ENCODE results near the gene PAXX.
A peak's percentile ranks its signal among the peaks of the same experiment; 100 is the strongest.

PAXX gene

DNA sequence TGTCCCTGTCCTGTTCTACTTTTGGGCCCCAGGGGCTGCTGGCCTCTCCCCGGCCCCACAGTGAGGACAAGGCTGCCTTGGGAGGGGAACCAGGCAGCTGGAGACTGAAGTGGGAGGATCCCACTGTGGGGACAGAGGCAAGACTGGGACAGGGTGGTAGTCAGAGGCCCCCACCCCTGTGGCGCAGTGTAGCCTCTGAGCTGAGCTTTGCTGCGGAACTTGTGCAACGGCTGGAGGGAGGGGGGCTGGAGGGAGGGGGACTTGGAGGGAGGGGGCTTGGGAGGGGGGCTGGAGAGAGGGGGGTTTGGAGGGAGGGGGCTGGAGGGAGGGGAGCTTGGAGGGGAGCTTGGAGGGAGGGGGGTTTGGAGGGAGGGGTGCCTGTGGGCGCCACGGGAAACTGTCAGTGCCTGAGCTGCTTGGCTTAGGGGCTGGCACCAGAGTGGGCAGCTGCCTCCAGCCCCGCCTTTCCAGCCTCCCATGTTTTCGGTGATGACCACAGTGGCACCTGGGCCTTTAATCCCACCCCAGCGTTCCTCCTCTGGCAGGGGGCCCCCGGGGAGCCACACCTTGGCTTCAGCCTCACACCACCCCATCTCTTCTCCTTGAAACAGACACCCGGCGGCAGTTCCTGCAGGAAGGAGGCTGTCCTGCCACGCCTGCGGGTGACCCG, 42.0 kb downstream of the PAXX start:
- no peak for DNase-seq (ENCODE audit: low spot score)
- peak overlapping the region; percentile 53 for H3K4me3 ChIP-seq
- H3K27ac ChIP-seq: peak overlapping the region in 1 of 2 donors; percentile 30
- TF ChIP-seq, protein P1, sequence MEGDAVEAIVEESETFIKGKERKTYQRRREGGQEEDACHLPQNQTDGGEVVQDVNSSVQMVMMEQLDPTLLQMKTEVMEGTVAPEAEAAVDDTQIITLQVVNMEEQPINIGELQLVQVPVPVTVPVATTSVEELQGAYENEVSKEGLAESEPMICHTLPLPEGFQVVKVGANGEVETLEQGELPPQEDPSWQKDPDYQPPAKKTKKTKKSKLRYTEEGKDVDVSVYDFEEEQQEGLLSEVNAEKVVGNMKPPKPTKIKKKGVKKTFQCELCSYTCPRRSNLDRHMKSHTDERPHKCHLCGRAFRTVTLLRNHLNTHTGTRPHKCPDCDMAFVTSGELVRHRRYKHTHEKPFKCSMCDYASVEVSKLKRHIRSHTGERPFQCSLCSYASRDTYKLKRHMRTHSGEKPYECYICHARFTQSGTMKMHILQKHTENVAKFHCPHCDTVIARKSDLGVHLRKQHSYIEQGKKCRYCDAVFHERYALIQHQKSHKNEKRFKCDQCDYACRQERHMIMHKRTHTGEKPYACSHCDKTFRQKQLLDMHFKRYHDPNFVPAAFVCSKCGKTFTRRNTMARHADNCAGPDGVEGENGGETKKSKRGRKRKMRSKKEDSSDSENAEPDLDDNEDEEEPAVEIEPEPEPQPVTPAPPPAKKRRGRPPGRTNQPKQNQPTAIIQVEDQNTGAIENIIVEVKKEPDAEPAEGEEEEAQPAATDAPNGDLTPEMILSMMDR (IDR thresholded peaks at IDR 0.05): no peak

DNA sequence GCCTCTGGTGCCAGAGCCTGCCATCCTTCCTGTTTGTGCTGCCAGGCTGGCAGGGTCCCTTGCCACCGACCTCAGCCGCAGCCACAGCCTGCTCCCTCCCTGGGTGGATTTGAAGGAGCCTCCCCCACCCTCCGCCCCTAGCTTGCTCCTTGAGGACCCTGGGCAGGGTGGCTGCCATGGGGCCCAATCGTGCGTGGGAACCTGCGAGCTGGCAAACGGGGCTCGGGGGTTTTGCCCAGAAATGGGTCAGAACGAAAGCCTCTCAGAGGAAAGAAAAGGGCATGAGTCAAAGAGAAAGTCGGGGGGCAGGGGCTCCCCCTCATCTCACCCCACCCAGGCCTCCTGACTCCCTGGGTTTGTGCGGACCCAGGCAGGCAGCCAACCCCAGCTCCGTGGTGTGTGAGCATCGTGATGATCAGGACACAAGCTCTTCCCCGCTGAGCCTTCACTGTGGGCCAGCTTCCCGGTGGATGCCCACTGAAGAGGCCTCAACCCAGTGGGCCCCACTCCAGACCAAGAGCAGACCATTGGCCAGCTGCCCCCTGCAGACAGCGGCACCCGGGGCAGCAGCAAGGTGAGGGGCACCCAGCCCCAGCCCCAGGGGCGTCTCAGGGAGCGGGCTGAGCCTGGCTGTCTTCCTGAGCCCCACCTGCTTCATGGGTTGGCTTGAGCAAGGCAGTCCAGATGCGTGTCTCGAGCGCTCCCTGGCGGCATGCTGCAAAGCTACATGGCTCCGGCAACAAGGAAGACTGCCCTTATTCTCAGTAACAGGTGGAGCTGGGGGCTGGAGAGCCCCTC, 42.7 kb downstream of the PAXX start:
- TF ChIP-seq, protein P1 (IDR thresholded peaks at IDR 0.05): peak; percentile 90
- Histone ChIP-seq H3K4me3 (peak overlapping the region; percentile 30), H3K27ac (peak overlapping the region in 1 of 2 donors; percentile 30)
- no peak for DNase-seq (ENCODE audit: low spot score)

DNA sequence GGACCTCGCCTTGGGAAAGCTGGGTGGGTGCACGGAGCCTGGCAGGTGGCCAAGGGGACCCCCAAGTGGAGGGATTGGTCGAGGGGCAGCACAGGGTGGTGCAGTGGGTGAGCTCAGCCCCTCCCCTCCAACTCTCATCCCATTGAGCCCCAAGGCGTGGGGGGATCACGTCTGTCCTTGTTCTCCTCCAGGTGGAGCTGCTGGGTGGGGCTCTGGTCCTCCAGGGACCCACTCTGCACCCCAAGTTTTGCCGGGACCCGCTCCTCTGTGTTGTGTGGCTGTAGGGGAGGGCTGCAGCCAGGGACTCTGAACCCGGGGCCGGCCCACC, 43.2 kb downstream of the PAXX start:
- no peak for DNase-seq (ENCODE audit: low spot score)
- H3K27ac ChIP-seq: no peak overlapping the region
- TF ChIP-seq, protein P1 (IDR thresholded peaks at IDR 0.05): no peak
- no peak overlapping the region for H3K4me3 ChIP-seq

DNA sequence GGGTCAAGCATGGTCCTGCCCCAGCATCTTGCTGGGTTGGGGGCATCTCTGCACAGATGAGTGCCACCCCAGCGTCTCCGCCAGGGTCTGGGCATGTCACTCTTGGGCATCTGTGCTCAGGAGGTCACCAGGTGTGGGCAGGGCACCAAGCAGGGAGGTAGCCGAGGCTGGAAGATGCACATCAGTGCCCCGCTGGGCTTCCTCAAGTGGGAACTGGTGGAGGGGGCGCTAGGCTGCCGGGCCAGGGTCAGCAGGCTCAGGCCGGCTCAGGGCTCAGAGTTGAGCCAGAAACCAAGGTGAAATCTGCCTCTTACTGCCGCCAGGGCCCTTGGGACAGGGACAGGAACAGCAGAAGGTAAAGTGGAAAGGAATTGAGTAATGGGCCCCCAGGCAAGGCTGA, 43.7 kb downstream of the PAXX start:
- no peak overlapping the region for H3K4me3 ChIP-seq
- no peak overlapping the region for H3K27ac ChIP-seq
- DNase-seq (ENCODE audit: low spot score): no peak
- TF ChIP-seq, protein P1 (IDR thresholded peaks at IDR 0.05): no peak

DNA sequence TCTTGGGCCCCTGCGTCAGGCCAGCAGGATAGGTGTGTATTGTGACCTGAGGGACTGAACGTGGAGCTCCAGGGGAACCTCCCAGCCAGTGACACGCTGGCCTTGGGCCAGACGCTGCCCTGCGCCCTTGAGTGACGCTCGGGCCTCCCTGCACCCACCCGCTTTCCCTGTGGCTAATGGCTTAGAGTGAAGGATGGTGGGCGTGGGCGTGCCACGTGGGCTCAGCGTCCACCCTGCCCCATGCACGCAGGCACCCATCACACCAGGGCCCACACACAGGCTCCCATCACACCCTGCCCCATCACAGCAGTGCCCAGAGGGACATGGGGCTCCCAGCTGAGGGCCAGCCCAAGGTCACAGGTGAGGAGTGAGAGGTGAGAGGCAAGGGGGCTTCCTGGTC, 44.8 kb downstream of the PAXX start:
- Histone ChIP-seq H3K4me3 (no peak overlapping the region), H3K27ac (no peak overlapping the region)
- DNase-seq (ENCODE audit: low spot score): no peak
- TF ChIP-seq, protein P1 (IDR thresholded peaks at IDR 0.05): no peak

DNA sequence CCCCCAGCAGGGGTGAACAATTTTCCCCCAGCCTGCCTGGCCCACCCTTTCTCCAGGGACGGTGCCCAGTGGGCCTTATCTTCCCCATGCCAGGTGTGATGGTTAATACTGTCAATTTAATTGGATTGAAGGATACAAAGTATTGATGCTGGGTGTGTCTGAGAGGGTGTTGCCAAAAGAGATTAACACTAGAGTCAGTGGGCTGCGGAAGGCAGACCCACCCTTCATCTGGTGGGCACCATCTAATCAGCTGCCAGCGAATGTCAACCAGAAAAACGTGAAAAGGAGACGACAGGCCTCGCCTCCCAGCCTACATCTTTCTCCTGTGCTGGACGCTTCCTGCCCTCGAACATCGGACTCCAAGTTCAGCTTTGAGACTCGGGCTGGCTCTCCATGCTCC, 45.3 kb downstream of the PAXX start:
- Histone ChIP-seq H3K4me3 (no peak overlapping the region), H3K27ac (no peak overlapping the region)
- TF ChIP-seq, protein P1 (IDR thresholded peaks at IDR 0.05): no peak
- DNase-seq (ENCODE audit: low spot score): no peak

DNA sequence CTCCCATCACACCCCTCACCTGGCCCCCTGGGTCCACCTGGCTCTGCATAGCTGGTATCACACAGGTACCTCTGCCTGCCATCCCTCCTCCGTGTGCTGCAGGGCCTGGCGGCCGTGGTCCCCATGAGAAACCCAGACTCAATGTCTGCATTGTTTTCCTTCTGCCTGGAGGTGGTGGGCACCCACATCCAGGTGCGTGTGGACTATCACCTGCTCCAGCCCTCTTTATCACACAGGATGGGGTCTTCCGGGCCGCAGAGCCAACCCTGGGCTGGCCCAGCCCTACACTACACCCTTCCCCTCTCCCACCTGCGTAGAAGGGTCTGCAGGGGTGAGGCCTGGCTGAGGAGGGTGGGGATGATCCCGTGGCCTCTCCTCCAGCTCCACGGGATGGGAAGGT, 46.7 kb downstream of the PAXX start:
- Histone ChIP-seq H3K27ac (no peak overlapping the region), H3K4me3 (no peak overlapping the region)
- DNase-seq (ENCODE audit: low spot score): no peak
- TF ChIP-seq, protein P1 (IDR thresholded peaks at IDR 0.05): no peak
